HL-60 (cell line): ENCODE measurements around the gene UQCRC2.
"Not testable (repeated sequence)": the region's sequence is repeated elsewhere in the genome, so short reads cannot be mapped to it uniquely, and the experiment has no call there.

Experiments used
- CTCF ChIP-seq: IDR thresholded peaks from one replicate; pipeline ENCODE4 v1.5.1; 2011; ENCODE audit warnings: low read length, control low read depth, inconsistent platforms; ENCODE audit not compliant: insufficient read depth
- POLR2AphosphoS5 ChIP-seq: IDR thresholded peaks from 2 replicates; pipeline ENCODE4 v1.6.1; 2012; ENCODE audit warnings: low read depth
- REST ChIP-seq: IDR thresholded peaks from 2 replicates; pipeline ENCODE4 v1.6.1; 2012; ENCODE audit warnings: low read depth; ENCODE audit not compliant: insufficient replicate concordance
- SPI1 ChIP-seq: IDR thresholded peaks from 2 replicates; pipeline ENCODE4 v1.6.1; 2012; ENCODE audit warnings: low read depth, mild to moderate bottlenecking, borderline replicate concordance

- not testable (repeated sequence) for TF ChIP-seq CTCF, SPI1, POLR2AphosphoS5, REST
Measured at GRCh38 chr16:22002047-22002446, 48.9 kb downstream of the UQCRC2 start.
